Stimulated activated CD4-positive, alpha-beta T cell treated with anti-CD3 and anti-CD28 coated beads, Interleukin-12 subunit alpha, Interleukin-12 subunit beta, amount 100 ng/mL, for 48 hours (primary cell): ENCODE measurements around the gene AOC2.
A peak's percentile ranks its signal among the peaks of the same experiment; 100 is the strongest.
"Not testable (repeated sequence)": the region's sequence is repeated elsewhere in the genome, so short reads cannot be mapped to it uniquely, and the experiment has no call there.

ENCODE experiments used
- DNase-seq, 3 donors: peaks; one replicate each; pipeline ENCODE4 v3.0.0-alpha.2; 2020; ENCODE audit warnings: low read depth in 2 of 3, low spot score in 1 of 3

The AOC2 gene

DNA sequence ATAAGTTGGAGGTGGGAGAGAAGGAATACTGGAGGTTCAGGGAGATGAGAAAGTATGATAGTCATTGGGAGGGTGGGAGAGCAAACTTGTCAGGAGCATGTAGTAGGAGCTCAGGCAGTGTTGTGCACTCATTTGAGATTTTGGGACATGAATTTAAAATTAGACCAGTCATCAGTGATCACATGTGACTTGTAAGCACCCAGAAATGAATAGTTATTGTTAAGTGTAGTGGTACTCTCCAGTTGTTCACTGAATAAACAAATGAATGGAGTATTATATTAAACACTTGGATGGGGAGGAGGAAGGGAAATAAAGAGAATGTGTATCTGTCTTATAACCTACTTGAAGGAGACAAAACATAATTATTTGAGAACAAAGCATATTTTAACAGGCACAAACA lies 13.4 kb upstream of the AOC2 start:
- no peak for DNase-seq

DNA sequence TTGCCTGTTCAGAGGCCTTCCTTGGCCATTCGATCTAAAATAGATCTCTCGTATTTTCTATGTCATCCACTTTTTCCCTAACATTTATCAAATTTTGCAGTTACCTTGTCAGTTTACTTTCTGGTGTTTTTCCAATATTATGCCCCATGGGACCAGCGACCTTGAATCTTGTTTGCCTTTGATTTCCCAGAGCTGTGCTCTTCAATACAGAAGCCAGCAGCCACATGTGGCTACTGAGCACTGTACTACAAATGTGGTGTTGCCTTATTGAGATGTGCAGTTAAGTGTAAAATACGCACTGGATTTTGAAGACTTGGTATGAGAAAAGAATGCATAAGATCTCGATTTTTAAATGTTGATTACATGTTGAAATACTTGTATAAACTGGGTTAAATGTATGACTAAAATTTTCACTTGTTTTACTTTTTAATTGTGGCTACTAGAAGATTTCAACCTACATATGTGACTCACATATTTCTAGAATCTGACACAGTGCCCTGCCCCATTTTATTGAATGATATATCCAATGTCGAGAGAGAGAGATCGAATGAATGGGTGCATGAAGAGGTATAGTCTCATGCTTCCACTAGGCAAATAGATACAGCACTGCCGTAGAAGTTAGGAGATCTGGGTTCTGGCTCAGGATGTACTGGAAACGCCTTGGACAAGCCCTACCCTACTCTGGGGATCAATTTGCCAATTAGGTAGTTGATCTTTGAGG lies 12.0 kb upstream of the AOC2 start:
- peak in 1 of 3 donors; percentile 43 for DNase-seq

DNA sequence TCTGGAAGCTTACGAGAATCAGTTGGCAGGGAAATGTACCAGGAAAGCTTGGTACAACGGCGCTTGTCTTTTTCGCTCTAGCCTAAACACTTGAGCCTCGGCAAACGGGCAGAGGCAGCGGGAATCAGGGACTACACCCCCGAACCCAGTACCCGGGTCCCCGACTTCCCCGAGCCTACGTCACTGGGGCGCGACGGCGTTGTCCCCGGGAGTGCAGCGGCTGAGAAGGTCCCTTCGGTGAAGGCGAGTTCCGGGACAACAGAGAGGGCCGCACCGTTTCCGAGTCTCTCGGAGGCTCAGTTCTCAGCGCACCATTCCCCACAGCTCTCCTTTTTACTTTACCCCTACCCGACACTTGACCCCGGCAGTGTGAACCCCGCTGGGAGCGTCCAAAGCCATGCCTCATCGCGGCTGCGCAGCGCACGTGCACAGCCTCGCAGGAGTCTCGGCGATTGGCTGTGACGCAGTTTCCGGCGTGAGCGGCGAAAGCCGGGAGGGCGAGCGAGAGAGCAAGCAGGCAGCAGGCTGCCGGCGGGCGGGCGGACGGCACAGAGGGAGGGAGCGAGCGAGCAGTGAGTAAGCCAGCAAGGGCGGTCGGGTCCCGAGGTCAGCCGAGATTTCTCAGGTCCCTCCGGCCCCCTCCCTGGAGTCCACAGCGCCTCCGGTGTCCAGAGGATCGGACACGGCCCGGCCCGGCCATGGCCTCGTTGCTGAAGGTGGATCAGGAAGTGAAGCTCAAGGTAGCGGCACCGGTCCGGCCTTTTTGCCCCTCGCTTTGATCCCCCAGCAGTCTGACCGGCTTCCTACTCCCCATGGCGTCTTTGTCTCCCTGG lies 11.2 kb upstream of the AOC2 start, which contains the start of gene PSME3:
TSS of gene PSME3 (plus strand) at position 464 of the 833 bp plus-strand sequence. CDS start at position 699, 235 bp downstream.
- peak; percentile 82 to 84 (median 83) for DNase-seq

DNA sequence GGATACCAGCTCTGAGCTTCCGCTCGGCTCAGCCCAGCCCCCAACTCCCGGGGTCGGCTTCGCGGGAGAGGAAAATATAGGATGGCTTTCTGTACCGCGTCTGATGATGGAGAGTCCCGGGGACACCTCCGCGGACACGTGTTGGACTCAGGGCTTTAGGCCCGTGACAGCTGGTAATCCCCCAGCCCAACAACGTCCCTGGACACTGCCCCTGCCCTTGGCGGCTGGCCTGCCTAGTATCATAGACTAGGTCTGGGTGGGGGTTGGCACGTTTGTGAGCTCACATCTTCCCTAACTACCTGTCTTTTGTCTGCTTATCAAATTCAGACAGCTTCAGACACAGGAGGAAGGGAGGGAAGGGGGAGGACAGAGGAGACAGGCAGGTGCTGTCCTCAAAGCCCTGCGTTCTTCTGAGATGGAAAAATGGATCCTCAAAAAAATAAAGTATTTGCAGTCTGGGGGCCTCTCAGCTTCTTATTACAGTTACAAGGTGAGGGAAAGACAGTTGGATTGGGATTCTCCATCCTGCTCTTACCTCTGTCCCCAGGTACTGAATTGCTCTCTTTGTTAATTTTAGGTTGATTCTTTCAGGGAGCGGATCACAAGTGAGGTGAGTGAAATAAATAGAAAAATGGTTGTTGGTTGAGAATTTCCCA lies 10.5 kb upstream of the AOC2 start:
- DNase-seq, result no peak

DNA sequence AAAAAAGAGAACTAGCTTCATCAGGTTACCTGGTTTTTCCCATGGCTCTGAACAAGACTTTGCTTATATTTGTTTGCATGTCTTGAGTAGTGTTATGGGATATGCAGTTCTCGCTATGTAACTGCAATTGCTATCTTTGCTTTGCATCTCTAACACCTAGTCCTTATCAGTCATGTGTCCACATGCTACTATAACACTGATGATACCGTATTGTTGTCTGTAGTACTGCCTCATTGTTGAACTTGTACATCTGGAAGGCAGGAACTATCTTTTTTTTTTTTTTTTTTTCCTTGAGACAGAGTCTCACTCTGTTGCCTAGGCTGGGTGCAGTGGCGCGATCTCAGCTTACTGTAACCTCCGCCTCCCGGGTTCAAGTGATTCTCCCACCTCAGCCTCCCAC lies 8.6 kb upstream of the AOC2 start:
- DNase-seq, result no peak

DNA sequence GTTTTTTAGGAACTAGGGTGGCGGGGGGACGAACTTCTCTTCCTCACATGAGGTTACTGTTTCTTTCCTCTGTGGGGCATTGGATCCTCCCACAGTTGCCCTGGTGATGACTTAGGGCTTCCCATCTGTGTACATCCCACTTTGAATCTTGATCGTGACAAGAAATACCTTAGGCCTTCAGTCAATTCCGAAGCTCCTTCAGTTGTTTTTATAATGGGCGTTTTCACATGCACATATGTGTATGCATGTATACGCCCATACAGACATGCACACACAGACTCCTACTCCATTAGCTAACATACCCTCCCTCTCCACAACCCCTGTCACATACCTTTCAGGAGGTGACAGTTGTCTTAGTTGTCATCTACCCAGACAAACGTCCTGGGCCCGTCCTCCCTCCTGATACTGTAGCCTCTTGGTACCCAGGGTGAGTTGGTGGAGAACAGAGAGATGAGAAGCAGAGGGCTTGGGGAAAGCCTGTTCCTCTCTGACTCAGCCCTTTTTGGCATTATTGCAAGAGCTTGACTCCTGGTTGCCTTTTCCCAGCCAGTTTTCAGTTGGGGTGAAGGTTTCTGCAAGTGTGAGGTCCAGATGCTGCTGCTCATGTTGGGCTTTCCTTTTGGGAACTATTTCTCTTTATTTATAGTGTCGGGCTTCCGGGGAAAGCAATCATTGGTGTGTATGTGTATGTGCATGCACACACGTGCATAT lies 2.2 kb upstream of the AOC2 start:
- no peak for DNase-seq

DNA sequence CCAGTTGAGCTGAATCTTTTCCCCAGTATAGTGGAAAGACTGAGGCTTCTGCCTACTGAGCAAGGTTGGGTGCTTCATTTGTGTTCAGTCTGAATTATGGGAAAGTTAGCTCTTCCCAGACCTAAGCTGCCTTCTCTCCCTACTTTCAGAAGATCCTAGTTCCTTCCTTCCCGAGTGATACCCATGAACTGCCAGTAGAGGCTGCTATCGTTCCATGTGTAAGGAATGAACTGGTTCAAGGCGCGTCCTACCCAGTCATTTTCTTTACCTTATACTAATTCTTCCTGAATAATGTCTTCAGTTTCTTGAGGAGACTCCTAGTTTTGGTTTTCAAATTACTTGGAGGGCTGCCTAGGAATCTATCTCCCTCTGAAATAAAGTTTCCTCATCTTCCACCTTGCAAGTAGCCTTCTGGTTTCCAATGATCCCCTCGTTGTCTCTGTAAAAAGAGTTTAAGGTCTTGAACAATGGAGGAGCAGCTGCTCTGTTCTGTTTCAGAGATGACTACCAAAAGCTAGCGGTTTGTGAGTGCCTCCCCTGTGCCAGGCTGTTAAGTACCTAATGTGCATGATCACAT lies 934 bp upstream of the AOC2 start:
- DNase-seq, result no peak

DNA sequence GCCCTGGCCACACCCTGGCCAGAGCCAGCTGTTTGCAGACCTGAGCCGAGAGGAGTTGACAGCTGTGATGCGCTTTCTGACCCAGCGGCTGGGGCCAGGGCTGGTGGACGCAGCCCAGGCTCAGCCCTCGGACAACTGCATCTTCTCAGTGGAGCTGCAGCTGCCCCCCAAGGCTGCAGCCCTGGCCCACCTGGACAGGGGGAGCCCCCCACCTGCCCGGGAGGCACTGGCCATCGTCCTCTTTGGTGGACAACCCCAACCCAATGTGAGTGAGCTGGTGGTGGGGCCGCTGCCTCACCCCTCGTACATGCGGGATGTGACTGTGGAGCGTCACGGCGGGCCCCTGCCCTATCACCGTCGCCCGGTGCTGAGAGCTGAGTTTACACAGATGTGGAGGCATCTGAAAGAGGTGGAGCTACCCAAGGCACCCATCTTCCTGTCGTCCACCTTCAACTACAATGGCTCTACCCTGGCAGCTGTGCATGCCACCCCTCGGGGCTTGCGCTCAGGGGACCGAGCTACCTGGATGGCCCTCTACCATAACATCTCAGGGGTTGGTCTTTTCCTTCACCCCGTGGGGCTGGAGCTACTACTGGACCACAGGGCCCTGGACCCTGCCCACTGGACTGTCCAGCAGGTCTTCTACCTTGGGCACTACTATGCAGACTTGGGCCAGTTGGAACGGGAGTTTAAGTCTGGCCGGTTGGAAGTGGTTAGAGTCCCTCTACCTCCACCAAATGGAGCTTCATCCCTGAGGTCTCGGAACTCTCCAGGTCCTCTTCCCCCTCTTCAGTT lies 578 bp downstream of the AOC2 start:
- no peak for DNase-seq

DNA sequence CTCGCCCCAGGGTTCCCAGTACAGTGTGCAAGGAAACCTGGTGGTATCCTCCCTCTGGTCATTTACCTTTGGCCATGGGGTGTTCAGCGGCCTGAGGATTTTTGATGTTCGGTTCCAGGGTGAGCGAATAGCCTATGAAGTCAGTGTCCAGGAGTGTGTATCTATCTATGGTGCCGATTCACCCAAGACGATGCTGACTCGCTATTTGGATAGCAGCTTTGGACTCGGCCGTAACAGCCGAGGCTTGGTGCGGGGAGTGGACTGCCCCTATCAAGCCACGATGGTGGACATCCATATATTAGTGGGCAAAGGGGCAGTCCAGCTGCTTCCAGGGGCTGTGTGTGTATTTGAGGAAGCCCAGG lies 1.2 kb downstream of the AOC2 start:
- DNase-seq, result no peak

DNA sequence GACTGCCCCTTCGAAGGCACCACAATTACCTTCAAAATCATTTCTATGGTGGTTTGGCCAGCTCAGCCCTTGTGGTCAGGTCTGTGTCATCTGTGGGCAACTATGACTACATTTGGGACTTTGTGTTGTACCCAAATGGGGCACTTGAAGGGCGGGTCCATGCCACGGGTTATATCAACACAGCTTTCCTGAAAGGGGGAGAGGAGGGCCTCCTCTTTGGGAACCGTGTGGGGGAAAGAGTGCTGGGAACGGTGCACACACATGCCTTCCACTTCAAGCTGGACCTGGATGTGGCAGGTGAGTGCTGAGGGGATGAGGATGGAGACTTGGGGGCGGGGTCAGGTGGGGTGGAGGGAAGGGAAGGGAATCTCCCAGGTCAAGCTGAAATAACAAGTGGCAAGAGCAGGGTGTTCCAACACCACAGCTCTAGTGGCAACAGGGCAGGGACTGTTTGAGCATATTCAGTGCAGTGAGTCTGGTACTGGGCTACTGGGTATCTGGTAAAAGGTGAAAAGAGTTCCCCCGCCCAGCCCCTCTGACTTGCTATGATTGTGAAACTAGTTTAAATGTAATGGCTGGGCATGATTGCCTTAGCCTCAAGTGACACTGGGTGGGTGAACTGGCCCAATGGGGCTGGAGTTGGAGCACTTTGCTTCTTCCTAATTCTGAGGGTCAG lies 1.7 kb downstream of the AOC2 start:
- peak; percentile 38 to 44 (median 42) for DNase-seq

DNA sequence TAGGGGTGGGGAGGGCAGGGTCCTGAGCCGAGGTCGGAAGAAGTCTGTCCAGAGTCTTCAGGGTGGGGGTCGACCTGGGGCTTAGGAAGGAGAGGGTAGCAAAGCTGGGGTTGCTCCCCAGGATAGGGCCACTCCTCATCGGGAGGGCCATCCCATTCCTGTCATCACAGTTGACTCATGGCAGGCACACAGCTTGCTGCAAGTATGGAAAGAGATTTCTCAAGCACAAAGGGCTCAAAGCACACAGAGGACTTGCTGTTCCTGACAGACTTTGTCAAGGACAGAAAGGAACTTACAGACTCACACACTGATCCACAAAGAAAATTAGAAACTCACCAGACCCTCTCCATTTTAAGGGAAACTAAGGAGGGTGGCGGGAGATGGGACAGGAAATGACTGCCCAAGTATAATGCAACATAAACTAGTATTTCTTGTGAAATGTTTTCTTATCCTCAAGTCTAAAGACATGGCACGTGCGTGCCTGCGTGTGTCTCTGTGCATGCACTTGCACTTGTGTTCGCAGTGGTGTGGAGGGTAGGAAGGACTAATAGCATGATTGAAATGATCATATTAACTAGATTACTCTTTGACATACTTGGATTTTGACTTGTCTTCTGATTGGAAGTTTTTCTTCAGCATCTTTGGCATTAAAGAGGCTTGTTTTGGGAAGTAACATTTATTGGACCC lies 2.4 kb downstream of the AOC2 start:
- DNase-seq, result no peak

DNA sequence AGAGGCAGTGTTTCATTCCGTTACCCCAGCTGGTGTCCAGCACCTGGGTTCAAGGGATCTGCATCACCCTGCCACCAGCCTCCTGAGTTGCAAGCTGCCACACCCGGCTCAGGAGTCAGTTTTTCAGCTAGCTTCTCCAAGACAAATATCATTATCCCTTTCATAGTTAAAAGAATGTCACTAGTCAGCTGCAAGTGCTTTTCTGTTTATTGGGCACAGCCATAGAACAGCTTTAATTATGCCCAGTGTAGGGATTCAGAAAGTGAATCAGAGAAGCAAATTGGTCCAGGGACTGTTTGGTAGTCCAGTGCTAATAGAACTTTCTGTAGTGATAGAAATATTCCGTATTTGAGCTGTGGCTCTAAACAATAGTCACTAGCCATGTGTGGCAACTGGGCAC lies 3.7 kb downstream of the AOC2 start:
- DNase-seq, result no peak

DNA sequence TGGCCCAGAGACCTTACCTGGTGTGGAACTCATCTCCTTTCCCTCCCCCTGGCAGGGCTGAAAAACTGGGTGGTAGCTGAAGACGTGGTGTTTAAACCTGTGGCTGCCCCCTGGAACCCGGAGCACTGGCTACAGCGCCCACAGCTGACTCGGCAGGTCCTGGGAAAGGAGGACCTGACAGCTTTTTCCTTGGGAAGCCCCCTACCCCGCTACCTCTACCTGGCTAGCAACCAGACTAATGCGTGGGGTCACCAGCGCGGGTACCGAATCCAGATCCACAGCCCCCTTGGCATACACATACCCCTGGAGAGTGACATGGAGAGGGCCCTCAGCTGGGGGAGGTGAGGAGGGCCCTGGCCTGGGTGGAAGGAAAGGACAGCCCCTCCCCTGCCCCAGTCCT lies 4.7 kb downstream of the AOC2 start:
- DNase-seq, result no peak

DNA sequence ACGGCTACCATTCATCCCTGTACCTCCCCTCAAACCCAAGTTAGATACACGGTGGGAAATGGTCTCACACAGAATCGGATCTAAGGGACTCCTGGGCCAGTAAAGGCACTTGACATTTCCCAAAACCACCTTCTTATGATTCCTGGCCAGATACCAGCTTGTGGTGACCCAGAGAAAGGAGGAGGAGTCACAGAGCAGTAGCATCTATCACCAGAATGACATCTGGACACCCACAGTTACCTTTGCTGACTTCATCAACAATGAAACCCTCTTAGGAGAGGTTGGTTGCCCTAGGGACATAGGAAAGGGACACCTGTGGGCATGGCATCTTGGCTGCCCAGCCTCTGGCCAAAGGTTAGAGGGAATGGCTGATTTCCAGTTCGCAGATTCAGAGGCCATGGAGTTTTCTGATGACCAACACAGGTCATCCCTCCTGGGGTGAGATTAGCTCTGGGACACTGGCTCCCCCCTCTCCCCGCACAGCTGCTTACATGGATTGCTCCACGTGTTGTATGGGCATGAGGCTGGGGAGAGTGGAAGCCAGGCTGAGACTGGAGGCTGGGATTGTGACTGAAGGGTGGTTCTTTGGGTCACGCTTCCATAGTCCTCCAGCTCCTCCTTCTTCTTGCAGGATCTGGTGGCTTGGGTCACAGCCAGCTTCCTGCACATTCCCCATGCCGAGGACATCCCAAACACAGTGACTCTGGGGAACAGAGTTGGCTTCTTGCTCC lies 5.2 kb downstream of the AOC2 start:
- no peak for DNase-seq

DNA sequence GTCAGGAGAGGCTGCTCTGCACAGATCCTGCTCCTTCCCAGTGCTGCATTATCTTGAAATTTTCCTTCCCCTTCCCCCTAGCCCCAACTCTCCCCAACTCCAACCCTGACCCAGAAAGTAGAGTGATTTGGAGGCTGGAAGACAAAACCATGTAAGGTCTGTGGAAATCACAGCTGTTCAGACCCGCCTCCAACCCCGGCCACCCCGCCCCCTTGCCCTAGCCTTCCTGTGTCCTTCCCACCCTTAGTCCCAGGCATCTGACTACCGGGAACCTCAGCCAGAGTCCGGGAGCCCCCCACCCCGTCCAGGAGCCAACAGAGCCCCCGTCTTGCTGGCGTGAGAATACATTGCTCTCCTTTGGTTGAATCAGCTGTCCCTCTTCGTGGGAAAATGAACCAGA lies 6.6 kb downstream of the AOC2 start, which contains the start of gene AOC3:
TSS of gene AOC3 (plus strand) at position 246 of the 400 bp plus-strand sequence. CDS start at position 391, 145 bp downstream.
- no peak for DNase-seq

DNA sequence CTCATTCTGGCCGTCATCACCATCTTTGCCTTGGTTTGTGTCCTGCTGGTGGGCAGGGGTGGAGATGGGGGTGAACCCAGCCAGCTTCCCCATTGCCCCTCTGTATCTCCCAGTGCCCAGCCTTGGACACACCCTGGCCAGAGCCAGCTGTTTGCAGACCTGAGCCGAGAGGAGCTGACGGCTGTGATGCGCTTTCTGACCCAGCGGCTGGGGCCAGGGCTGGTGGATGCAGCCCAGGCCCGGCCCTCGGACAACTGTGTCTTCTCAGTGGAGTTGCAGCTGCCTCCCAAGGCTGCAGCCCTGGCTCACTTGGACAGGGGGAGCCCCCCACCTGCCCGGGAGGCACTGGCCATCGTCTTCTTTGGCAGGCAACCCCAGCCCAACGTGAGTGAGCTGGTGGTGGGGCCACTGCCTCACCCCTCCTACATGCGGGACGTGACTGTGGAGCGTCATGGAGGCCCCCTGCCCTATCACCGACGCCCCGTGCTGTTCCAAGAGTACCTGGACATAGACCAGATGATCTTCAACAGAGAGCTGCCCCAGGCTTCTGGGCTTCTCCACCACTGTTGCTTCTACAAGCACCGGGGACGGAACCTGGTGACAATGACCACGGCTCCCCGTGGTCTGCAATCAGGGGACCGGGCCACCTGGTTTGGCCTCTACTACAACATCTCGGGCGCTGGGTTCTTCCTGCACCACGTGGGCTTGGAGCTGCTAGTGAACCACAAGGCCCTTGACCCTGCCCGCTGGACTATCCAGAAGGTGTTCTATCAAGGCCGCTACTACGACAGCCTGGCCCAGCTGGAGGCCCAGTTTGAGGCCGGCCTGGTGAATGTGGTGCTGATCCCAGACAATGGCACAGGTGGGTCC lies 7.2 kb downstream of the AOC2 start:
- not testable (repeated sequence) for DNase-seq

DNA sequence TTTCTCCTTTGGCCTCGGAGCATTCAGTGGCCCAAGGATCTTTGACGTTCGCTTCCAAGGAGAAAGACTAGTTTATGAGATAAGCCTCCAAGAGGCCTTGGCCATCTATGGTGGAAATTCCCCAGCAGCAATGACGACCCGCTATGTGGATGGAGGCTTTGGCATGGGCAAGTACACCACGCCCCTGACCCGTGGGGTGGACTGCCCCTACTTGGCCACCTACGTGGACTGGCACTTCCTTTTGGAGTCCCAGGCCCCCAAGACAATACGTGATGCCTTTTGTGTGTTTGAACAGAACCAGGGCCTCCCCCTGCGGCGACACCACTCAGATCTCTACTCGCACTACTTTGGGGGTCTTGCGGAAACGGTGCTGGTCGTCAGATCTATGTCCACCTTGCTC lies 8.0 kb downstream of the AOC2 start:
- no peak for DNase-seq
